PFSK-1 (cell line): ENCODE data around the gene PREX1.

Experiments used
- FOXP2 ChIP-seq: optimal IDR thresholded peaks from 2 replicates; pipeline ENCODE3; 2011; ENCODE audit warnings: borderline replicate concordance, control low read depth, inconsistent platforms; ENCODE audit not compliant: insufficient read depth; ENCODE audit errors: extremely low read length, extremely low read depth
- REST ChIP-seq, 2 experiments: IDR thresholded peaks; 2 replicates each; pipeline versions ENCODE4 v1.6.1 to v1.8.0; 2011 to 2012; ENCODE audit warnings: low read depth in 2 of 2, low read length in 2 of 2, control low read depth in 1 of 2, inconsistent platforms in 1 of 2, mild to moderate bottlenecking in 1 of 2, moderate library complexity in 1 of 2; ENCODE audit not compliant: insufficient read depth in 1 of 2

- TF ChIP-seq FOXP2 (no peak), REST (IDR thresholded peaks at IDR 0.05; ENCODE audit: insufficient read depth in 1 of 2, low read depth in 2 of 2, low read length in 2 of 2) (no peak)
Observed at GRCh38 chr20:48640871-48641270, 186.9 kb downstream of the PREX1 start.
